Hepatocyte (in vitro differentiated cells): ENCODE measurements around the gene CPA1. TPM values are rescaled to one million over a fixed set of nuclear protein-coding genes. Genes with fewer than 3 reads are reported as not detected.

ENCODE experiments used
- DNase-seq: peaks from one replicate; pipeline ENCODE4 v3.0.0-alpha.2; 2016; ENCODE audit warnings: low spot score
- H2AFZ ChIP-seq: fragments of 200-600 bp; sonication (generic); 2 replicates; pipeline ENCODE4 v1.6.0; 2016; ENCODE audit warnings: antibody characterized with exemption, mild to moderate bottlenecking
- H3K27ac ChIP-seq: fragments of 200-600 bp; sonication (generic); 2 replicates; pipeline ENCODE4 v1.5.1; 2016; ENCODE audit warnings: mild to moderate bottlenecking
- H3K27me3 ChIP-seq: fragments of 200-600 bp; sonication (generic); 2 replicates; pipeline ENCODE4 v1.6.1; 2016
- H3K36me3 ChIP-seq: fragments of 200-600 bp; sonication (generic); replicated peaks from 2 replicates; pipeline ENCODE4 v1.5.1; 2016; ENCODE audit warnings: low read depth; ENCODE audit not compliant: insufficient read depth
- H3K4me1 ChIP-seq: fragments of 200-600 bp; sonication (generic); 2 replicates; pipeline ENCODE4 v1.5.1; 2016; ENCODE audit warnings: mild to moderate bottlenecking, moderate library complexity; ENCODE audit not compliant: insufficient read depth
- H3K4me2 ChIP-seq: fragments of 200-600 bp; sonication (generic); 2 replicates; pipeline ENCODE4 v1.6.0; 2016
- H3K4me3 ChIP-seq: fragments of 200-600 bp; sonication (generic); 2 replicates; pipeline ENCODE4 v1.5.1; 2016; ENCODE audit warnings: mild to moderate bottlenecking
- H3K79me2 ChIP-seq: fragments of 200-600 bp; sonication (generic); 2 replicates; pipeline ENCODE4 v1.6.0; 2017; ENCODE audit warnings: mild to moderate bottlenecking
- H3K9me2 ChIP-seq: fragments of 200-600 bp; sonication (generic); replicated peaks from 2 replicates; pipeline ENCODE4 v1.6.0; 2017; ENCODE audit warnings: mild to moderate bottlenecking; ENCODE audit not compliant: insufficient read depth
- H3K9me3 ChIP-seq: fragments of 200-600 bp; sonication (generic); 2 replicates; pipeline ENCODE4 v1.5.1; 2016; ENCODE audit warnings: low read depth, mild to moderate bottlenecking
- H4K20me1 ChIP-seq: fragments of 200-600 bp; sonication (generic); 2 replicates; pipeline ENCODE4 v1.6.0; 2016; ENCODE audit warnings: mild to moderate bottlenecking; ENCODE audit not compliant: insufficient read depth, poor library complexity, severe bottlenecking
- CTCF ChIP-seq: fragments of 200-600 bp; sonication (generic); IDR thresholded peaks from 2 replicates; pipeline ENCODE4 v1.5.1; 2016; ENCODE audit warnings: antibody characterized with exemption, mild to moderate bottlenecking; ENCODE audit not compliant: poor library complexity
- EZH2 ChIP-seq: fragments of 200-600 bp; sonication (generic); IDR thresholded peaks from 2 replicates; pipeline ENCODE4 v1.6.1; 2016; ENCODE audit warnings: antibody characterized with exemption, mild to moderate bottlenecking, borderline replicate concordance
- EZH2phosphoT487 ChIP-seq: fragments of 200-600 bp; sonication (generic); IDR thresholded peaks from one replicate; pipeline ENCODE4 v1.6.1; 2018; ENCODE audit warnings: antibody characterized with exemption, mild to moderate bottlenecking, low read depth, moderate library complexity; ENCODE audit not compliant: unreplicated experiment, severe bottlenecking
- WGBS: methylation state at CpG from one replicate; pipeline ENCODE4 v1.1.6; 2016; ENCODE audit warnings: low lambda C conversion rate; ENCODE audit errors: missing lambda C conversion rate; 5-methylcytosine and 5-hydroxymethylcytosine counted together
- polyA plus RNA-seq: library from polyadenylated mRNA; unstranded; fragments of >200 nt; fragmentation: Nextera tagmentation; extraction: Ambion mirVana; gene quantifications from 2 replicates; pipeline ENCODE4 v1.2.1, GENCODE V29; 2016
- total RNA-seq: library from RNA; depleted of rRNA; stranded (reverse); fragments of >200 nt; gene quantifications from 2 replicates; pipeline ENCODE4 v1.2.3, GENCODE V29; 2014

Gene CPA1
- total and polyA plus RNA-seq, 2 experiments from 2014 or later, result 3.8 to 4.4 TPM

GRCh38 chr7:130342701-130343380 lies 37.5 kb upstream of the CPA1 start:
- Histone ChIP-seq H3K9me2 (no peaks in the 10 kb centered on the region), H3K27ac (no peak overlapping the region), H3K36me3 (no peaks in the 10 kb centered on the region), H3K79me2 (no peaks in the 10 kb centered on the region), H3K4me3 (no peak overlapping the region), H3K27me3 (no peaks in the 10 kb centered on the region), H2AFZ (no peak overlapping the region), H3K4me2 (no peak overlapping the region), H3K4me1 (no peaks in the 10 kb centered on the region), H4K20me1 (no peaks in the 10 kb centered on the region), H3K9me3 (no peaks in the 10 kb centered on the region)
- WGBS, result 71% methylated on average over 3 of the region's 3 CpGs
- TF ChIP-seq CTCF (no peak), EZH2 (no peak), EZH2phosphoT487 (no peak)
- no peak for DNase-seq

- no peak within 1 kb of the TSS for H3K27ac ChIP-seq
- no peaks in the 10 kb centered on the region for H3K4me1 ChIP-seq
- 96% methylated on average over 5 of the region's 5 CpGs for WGBS
- H3K79me2 ChIP-seq, result no peaks in the 10 kb centered on the region
- no peak for DNase-seq
- no peak within 1 kb of the TSS for H3K4me3 ChIP-seq
- no peaks in the 10 kb centered on the region for H3K9me2 ChIP-seq
- no peaks in the 10 kb centered on the region for H3K9me3 ChIP-seq
- H3K36me3 ChIP-seq, result no peaks in the 10 kb centered on the region
- TF ChIP-seq CTCF (no peak), EZH2phosphoT487 (no peak), EZH2 (no peak)
- no peaks in the 10 kb centered on the region for H3K27me3 ChIP-seq
- peak within 1 kb of the TSS; percentile 12 for H2AFZ ChIP-seq
- H3K4me2 ChIP-seq, result no peak within 1 kb of the TSS
- H4K20me1 ChIP-seq, result no peaks in the 10 kb centered on the region
Observed at GRCh38 chr7:130344271-130344866, 35.9 kb upstream of the CPA1 start, which contains the start of gene CPA5. Gene CPA5 (plus strand): TSS chr7:130344816. CDS start chr7:130346486, 1,670 bp downstream.

- Histone ChIP-seq H3K9me2 (no peaks in the 10 kb centered on the region), H3K4me1 (peaks cover 2% of the 10 kb centered on the region), H3K4me3 (no peak overlapping the region), H3K36me3 (no peaks in the 10 kb centered on the region), H3K4me2 (no peak overlapping the region), H3K9me3 (no peaks in the 10 kb centered on the region), H4K20me1 (no peaks in the 10 kb centered on the region), H3K27me3 (no peaks in the 10 kb centered on the region), H2AFZ (peak overlapping the region; percentile 12), H3K27ac (no peak overlapping the region), H3K79me2 (no peaks in the 10 kb centered on the region)
- no peak for TF ChIP-seq CTCF
- no peak for TF ChIP-seq EZH2phosphoT487
- TF ChIP-seq EZH2, result no peak
- DNase-seq, result no peak
- whole genome bisulfite sequencing, result 48% methylated on average over 8 of the region's 8 CpGs
Observed at GRCh38 chr7:130345136-130345535, 35.2 kb upstream of the CPA1 start.
